ENCODE data around the gene ARX. TPM values are rescaled to one million over a fixed set of nuclear protein-coding genes. Genes with fewer than 3 reads are reported as not detected.

The ARX gene
- total and polyA plus RNA-seq, 10 donors: 0.26 to 0.32 TPM; not detected in 8

DNA sequence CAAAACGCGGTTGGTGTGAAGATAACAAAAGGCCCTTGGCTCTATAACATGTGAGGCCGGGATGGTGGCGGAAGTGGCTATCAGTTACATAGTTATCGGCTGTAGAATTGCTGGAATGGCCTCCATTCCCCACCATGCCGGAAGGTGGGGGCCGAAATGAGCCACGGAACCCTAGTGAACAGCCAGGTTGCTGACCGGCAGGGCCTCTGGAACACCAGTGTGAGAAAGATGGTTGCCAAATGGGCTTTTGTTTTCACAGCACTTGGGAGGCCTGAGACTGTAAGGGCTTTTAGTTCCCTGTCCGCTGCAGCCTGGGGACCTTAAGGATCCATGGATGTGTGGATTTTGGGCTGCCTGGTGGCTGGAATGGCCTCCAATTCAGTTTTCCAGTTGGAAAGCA is 23.3 kb upstream of the ARX start:
- Histone ChIP-seq H3K9me3 (no peaks in the 10 kb centered on the region), H3K4me3 (no peak overlapping the region), H3K27ac (no peak overlapping the region), H3K36me3 (no peaks in the 10 kb centered on the region), H3K27me3 (replicated peaks in 1 of 7) (no peaks in the 10 kb centered on the region), H3K4me1 (no peaks in the 10 kb centered on the region)
- intact Hi-C loops (cut with DNase I; ENCODE audit: low total_unique reads): no loop called here
- 84 to 96% (median 91%) methylated on average over 10 of the region's 10 CpGs for WGBS, 5 donors
- no peak for TF ChIP-seq CTCF (IDR thresholded peaks at IDR 0.05 in 8 of 11, conservative IDR thresholded peaks at IDR 0.05 in 3 of 11)
- no peak for TF ChIP-seq POLR2A (IDR thresholded peaks at IDR 0.05)
- DNase-seq: no peak

DNA sequence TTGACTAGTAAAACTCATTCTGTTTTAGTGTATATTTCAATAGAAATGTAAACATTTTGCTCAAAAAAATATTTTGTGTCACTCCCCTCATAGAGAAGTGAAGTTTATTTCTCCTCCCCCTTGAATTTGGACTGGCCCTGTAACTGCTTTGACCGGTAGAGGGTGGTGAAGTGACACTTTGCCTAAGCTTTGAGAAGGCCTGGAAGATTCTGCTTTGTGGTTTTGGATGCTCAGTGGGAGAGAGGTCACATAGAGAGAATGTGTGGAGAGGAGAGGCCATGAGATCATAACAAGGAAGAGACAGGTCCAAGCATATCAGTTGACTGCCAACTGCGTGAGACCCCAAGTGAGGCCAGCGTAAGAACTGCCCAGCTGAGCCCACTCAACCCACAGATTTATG is 19.1 kb upstream of the ARX start:
- 70 to 93% (median 82%) methylated on average over 3 of the region's 3 CpGs for WGBS, 5 donors
- intact Hi-C loops (cut with DNase I; ENCODE audit: low total_unique reads): no loop called here
- TF ChIP-seq CTCF (IDR thresholded peaks at IDR 0.05 in 8 of 11, conservative IDR thresholded peaks at IDR 0.05 in 3 of 11): no peak
- no peak for TF ChIP-seq POLR2AphosphoS5 (IDR thresholded peaks at IDR 0.05)
- no peak for TF ChIP-seq POLR2A (IDR thresholded peaks at IDR 0.05)

DNA sequence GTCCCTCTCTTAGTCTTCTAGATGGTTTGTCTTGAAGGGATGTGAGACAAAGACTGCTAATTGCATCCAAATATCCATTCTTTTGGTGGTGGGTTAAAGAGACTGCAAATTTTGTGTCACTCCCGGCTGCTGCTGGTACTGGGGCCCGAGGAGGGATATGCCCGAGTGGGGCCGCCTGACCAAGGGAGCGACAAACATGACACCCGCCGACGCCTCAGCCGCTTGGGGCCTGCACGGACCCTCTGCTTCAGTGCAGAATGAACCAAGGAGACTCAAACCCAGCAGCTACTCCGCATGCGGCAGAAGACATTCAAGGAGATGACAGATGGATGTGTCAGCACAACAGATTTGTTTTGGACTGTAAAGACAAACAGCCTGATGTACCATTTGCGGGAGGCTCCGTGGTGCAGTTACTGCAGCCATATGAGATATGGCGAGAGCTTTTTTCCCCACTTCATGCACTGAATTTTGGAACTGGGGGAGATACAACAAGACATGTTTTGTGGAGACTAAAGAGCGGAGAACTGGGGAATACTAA is 13.6 kb upstream of the ARX start:
- TF ChIP-seq POLR2AphosphoS5 (IDR thresholded peaks at IDR 0.05) (no peak), CTCF (IDR thresholded peaks at IDR 0.05 in 8 of 11, conservative IDR thresholded peaks at IDR 0.05 in 3 of 11) (no peak), POLR2A (IDR thresholded peaks at IDR 0.05) (no peak)
- H3K9me3 ChIP-seq: no peaks in the 10 kb centered on the region
- DNase-seq: no peak
- peaks cover 0 to 24% (median 7%) of the 10 kb centered on the region in 7 donors for H3K27me3 ChIP-seq (replicated peaks in 1 of 7)
- no peaks in the 10 kb centered on the region for H3K4me1 ChIP-seq
- H3K4me3 ChIP-seq: no peak overlapping the region
- intact Hi-C loops (cut with DNase I; ENCODE audit: low total_unique reads): no loop called here
- no peaks in the 10 kb centered on the region for H3K36me3 ChIP-seq
- H3K27ac ChIP-seq: no peak overlapping the region
- 84 to 95% (median 90%) methylated on average over 12 to 16 of the region's 16 CpGs for WGBS, 5 donors

More for the DNA sequence above, 19.1 kb upstream of the ARX start:
- Histone ChIP-seq H3K4me3 (no peak overlapping the region), H3K36me3 (no peaks in the 10 kb centered on the region), H3K9me3 (no peaks in the 10 kb centered on the region), H3K4me1 (no peaks in the 10 kb centered on the region), H3K27me3 (replicated peaks in 1 of 7) (peaks cover 0 to 5% (median 0%) of the 10 kb centered on the region in 7 donors), H3K27ac (no peak overlapping the region)
- DNase-seq: no peak

GRCh38 chrX:25028726-25029125 is 13.0 kb upstream of the ARX start:
- H3K27ac ChIP-seq: no peak overlapping the region
- H3K36me3 ChIP-seq: no peaks in the 10 kb centered on the region
- no peaks in the 10 kb centered on the region for H3K4me1 ChIP-seq
- peaks cover 0 to 29% (median 8%) of the 10 kb centered on the region in 7 donors for H3K27me3 ChIP-seq (replicated peaks in 1 of 7)
- TF ChIP-seq CTCF (IDR thresholded peaks at IDR 0.05 in 8 of 11, conservative IDR thresholded peaks at IDR 0.05 in 3 of 11) (no peak), POLR2AphosphoS5 (IDR thresholded peaks at IDR 0.05) (no peak), POLR2A (IDR thresholded peaks at IDR 0.05) (no peak)
- no peak for DNase-seq
- WGBS, 5 donors: 75 to 87% (median 86%) methylated on average over 7 of the region's 7 CpGs
- no peaks in the 10 kb centered on the region for H3K9me3 ChIP-seq
- intact Hi-C loops (cut with DNase I; ENCODE audit: low total_unique reads): no loop called here
- H3K4me3 ChIP-seq: no peak overlapping the region

Measured in spleen (tissue), 11 donors.